GM19351 (cell line): ENCODE data around the gene PIK3C2G.

Experiments
- ATAC-seq: cut with Tn5 transposase; IDR thresholded peaks from one replicate; pipeline ENCODE4 v1.9.1; 2021; ENCODE audit warnings: mild to moderate bottlenecking, moderate library complexity; ENCODE audit not compliant: unreplicated experiment

Gene PIK3C2G

GRCh38 chr12:18415227-18415626 is 153.9 kb downstream of the PIK3C2G start:
- ATAC-seq = no peak

- no peak for ATAC-seq
Observed at GRCh38 chr12:18416412-18416811, 155.1 kb downstream of the PIK3C2G start.

GRCh38 chr12:18419311-18419710 is 158.0 kb downstream of the PIK3C2G start:
- no peak for ATAC-seq

- ATAC-seq = no peak
Observed at GRCh38 chr12:18421867-18422266, 160.5 kb downstream of the PIK3C2G start.

- ATAC-seq = no peak
Observed at GRCh38 chr12:18422871-18423270, 161.6 kb downstream of the PIK3C2G start.

- ATAC-seq = no peak
Observed at GRCh38 chr12:18424857-18425256, 163.5 kb downstream of the PIK3C2G start.

GRCh38 chr12:18427520-18427919 is 166.2 kb downstream of the PIK3C2G start:
- no peak for ATAC-seq

GRCh38 chr12:18428416-18428815 is 167.1 kb downstream of the PIK3C2G start:
- no peak for ATAC-seq

- no peak for ATAC-seq
Observed at GRCh38 chr12:18429366-18429765, 168.0 kb downstream of the PIK3C2G start.

- ATAC-seq = peak; percentile 94
Observed at GRCh38 chr12:18430425-18431048, 169.2 kb downstream of the PIK3C2G start.

- ATAC-seq = no peak
Observed at GRCh38 chr12:18431771-18432170, 170.5 kb downstream of the PIK3C2G start.

- ATAC-seq = no peak
Observed at GRCh38 chr12:18432206-18432605, 170.9 kb downstream of the PIK3C2G start.

- no peak for ATAC-seq
Observed at GRCh38 chr12:18436170-18436569, 174.9 kb downstream of the PIK3C2G start.

GRCh38 chr12:18439541-18439940 is 178.2 kb downstream of the PIK3C2G start:
- ATAC-seq = no peak

GRCh38 chr12:18443768-18444437 is 182.6 kb downstream of the PIK3C2G start:
- no peak for ATAC-seq

- ATAC-seq = peak; percentile 95
Observed at GRCh38 chr12:18446061-18446644, 184.8 kb downstream of the PIK3C2G start.

GRCh38 chr12:18454330-18454729 is 193.0 kb downstream of the PIK3C2G start:
- ATAC-seq = no peak

GRCh38 chr12:18456344-18456743 is 195.0 kb downstream of the PIK3C2G start:
- no peak for ATAC-seq

GRCh38 chr12:18457362-18457761 is 196.0 kb downstream of the PIK3C2G start:
- no peak for ATAC-seq

- no peak for ATAC-seq
Observed at GRCh38 chr12:18461758-18462157, 200.4 kb downstream of the PIK3C2G start.

GRCh38 chr12:18462442-18462841 is 201.1 kb downstream of the PIK3C2G start:
- no peak for ATAC-seq

GRCh38 chr12:18467620-18468245 is 206.4 kb downstream of the PIK3C2G start:
- peak; percentile 81 for ATAC-seq
